Subcutaneous abdominal adipose tissue (tissue), 5 donors: ENCODE data around the gene RFTN1.

Experiments used
- H3K27ac ChIP-seq: one replicate; pipeline ENCODE4 v1.7.0; 2013; ENCODE audit warnings: low read depth, mild to moderate bottlenecking, inconsistent platforms, low read length, moderate library complexity
- H3K27me3 ChIP-seq, 5 donors: one replicate each; pipeline ENCODE4 v1.7.0; 2013; ENCODE audit warnings: low read length in 5 of 5, inconsistent platforms in 1 of 5; ENCODE audit not compliant: control insufficient read depth in 5 of 5, insufficient read depth in 4 of 5
- H3K36me3 ChIP-seq, 5 donors: one replicate each; pipeline ENCODE4 v1.7.0; 2013; ENCODE audit warnings: low read length in 5 of 5; ENCODE audit not compliant: control insufficient read depth in 5 of 5, insufficient read depth in 5 of 5
- H3K4me1 ChIP-seq, 5 donors: one replicate each; pipeline ENCODE4 v1.7.0; 2013; ENCODE audit warnings: low read length in 5 of 5, mild to moderate bottlenecking in 3 of 5, moderate library complexity in 1 of 5; ENCODE audit not compliant: control insufficient read depth in 5 of 5, insufficient read depth in 5 of 5
- H3K4me3 ChIP-seq, 5 donors: one replicate each; pipeline ENCODE4 v1.7.0; 2013; ENCODE audit warnings: low read length in 5 of 5, low read depth in 1 of 5
- H3K9ac ChIP-seq, 5 donors: one replicate each; pipeline ENCODE4 v1.7.0; 2013; ENCODE audit warnings: low read length in 5 of 5, mild to moderate bottlenecking in 4 of 5, moderate library complexity in 3 of 5
- H3K9me3 ChIP-seq, 5 donors: one replicate each; pipeline ENCODE4 v1.7.0; 2013; ENCODE audit warnings: low read length in 5 of 5; ENCODE audit not compliant: control insufficient read depth in 5 of 5
- donor health status: healthy.
- donor health status: healthy.
- donor health status: healthy.
- donor health status: healthy.
- donor health status: healthy.

Gene RFTN1

DNA sequence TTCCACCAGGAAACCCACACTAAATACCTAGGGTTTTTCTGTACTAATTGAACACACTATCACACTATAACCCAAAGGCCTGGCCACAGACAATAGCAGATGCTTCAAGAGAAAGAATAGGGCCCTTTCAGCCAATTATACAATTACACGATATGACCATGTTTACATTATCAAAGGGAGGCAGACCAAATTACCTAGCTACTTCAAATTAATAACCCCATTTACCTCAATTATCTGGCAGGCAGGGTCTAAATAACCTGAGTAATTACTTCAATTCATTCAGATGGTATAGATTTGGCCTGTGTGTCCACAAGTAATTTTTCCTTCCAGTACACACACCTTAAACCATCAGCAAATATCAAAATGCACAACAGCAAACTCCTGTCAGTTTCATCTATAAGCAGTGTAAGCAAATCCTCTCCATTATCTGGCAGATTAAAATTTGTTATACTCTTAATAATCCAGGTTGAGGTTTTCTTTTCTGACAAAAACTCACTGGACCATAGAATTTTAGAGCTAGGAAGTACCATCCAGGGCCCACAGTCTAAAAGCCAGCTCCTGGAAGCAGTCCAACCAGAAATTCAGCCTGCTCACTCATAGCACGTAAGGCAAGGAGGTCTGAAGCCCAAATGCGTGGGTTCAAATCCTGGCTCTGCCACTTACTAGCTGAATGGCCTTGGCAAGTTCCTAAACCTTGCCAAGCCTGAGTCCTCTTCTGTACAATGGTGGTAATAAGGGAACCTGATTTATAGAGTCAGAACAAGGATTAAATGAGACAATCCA lies 51.8 kb downstream of the RFTN1 start:
- Histone ChIP-seq H3K9me3 (no peaks in the 10 kb centered on the region), H3K9ac (no peak overlapping the region), H3K36me3 (peaks cover 0 to 8% (median 3%) of the 10 kb centered on the region in 5 donors), H3K27ac (no peak overlapping the region), H3K4me3 (no peak overlapping the region), H3K4me1 (peaks cover 2 to 19% (median 15%) of the 10 kb centered on the region in 5 donors), H3K27me3 (no peaks in the 10 kb centered on the region)

DNA sequence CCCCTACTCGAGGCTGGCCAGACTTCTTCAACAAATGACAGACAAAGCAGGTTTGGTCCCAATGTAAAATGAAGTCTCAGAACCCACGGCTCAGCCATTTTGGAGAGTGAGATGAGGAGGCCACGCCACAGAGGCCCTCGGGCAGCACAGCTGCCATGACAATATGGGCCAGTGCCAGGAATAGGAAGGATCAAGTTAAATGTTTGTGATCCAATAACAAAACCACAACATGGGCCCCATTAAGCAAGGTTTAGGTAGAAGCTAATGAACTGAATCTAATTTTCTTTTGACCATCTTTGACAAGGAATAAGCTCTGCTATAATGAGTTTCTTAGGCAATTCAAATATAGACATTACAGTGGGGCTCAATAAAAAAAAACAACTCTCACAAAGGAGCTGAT lies 52.6 kb downstream of the RFTN1 start:
- H3K4me1 ChIP-seq: peaks cover 2 to 19% (median 15%) of the 10 kb centered on the region in 5 donors
- H3K9ac ChIP-seq: no peak overlapping the region
- peak overlapping the region; percentile 6 for H3K27ac ChIP-seq
- H3K27me3 ChIP-seq: no peaks in the 10 kb centered on the region
- no peaks in the 10 kb centered on the region for H3K9me3 ChIP-seq
- H3K4me3 ChIP-seq: no peak overlapping the region
- H3K36me3 ChIP-seq: peaks cover 0 to 3% (median under 1%) of the 10 kb centered on the region in 5 donors

DNA sequence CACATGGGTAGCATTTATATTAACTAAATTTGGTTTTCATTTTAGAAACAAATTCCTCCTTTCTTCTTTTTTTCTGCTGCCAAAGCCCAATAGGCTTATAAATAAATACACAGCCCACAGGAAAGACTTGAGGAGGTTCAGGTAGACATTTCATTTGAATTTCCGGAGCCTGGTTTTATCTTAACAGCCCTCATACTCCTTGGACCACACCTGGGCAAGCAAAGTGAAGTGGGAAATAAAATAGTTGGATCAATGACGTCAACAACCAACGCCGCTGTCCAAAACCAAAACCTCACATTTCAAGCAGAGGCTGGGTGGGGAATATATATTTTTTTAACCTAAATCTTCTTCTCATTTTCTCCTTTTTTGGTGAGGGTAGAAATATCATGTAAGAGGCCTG lies 53.2 kb downstream of the RFTN1 start:
- Histone ChIP-seq H3K9ac (no peak overlapping the region), H3K4me1 (peaks cover 2 to 21% (median 17%) of the 10 kb centered on the region in 5 donors), H3K27ac (peak overlapping the region; percentile 6), H3K36me3 (no peaks in the 10 kb centered on the region), H3K9me3 (no peaks in the 10 kb centered on the region), H3K27me3 (no peaks in the 10 kb centered on the region), H3K4me3 (no peak overlapping the region)

DNA sequence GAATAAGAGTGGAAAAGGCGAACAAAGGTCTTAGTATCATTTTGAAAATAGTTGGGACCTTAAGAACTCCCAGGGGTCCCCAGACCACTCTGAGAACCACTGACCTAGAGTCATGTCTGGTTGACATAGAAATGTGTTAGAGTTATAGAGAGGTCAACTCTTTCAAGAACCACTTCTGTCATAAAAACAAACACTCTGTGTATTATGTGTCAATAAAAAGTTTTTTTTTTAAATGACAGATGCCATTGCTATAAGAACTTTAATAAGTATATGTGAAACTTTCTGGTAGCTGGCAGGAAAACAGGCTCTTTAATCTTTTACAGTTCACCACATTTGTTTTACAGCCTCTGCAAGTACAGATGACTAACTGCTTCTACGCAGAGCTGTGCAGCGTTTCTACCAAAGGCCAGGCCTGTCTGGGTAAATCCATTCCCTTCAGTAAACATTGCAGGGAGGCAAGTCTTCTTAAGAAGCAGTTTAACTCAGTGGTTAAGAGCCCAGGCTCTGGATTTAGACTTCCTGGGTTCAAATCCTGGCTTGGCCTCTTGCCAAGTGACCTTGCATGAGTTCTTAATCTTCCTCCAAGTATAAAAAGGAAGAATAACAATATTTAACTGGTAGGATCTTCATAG lies 56.6 kb downstream of the RFTN1 start:
- Histone ChIP-seq H3K9ac (no peak overlapping the region), H3K27ac (no peak overlapping the region)

DNA sequence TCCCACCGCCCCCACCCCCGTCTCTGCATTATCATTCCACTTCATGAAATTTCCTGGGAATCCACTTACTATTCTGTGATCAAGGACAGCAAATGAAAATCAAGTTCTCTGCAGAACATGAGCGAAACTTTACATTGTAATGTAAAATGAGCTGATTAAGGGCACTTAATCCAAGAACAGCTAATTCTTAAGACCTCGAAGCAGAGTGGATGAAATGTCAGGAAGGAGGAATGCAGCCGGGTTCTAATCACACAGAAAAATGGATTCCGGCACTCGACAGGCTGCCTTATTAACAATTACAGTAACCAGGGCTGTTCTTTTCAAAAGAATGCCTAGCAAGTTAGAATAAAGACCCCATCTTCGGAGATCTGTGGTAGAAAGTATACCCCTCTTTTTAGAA lies 57.5 kb downstream of the RFTN1 start:
- Histone ChIP-seq H3K9ac (no peak overlapping the region), H3K27me3 (no peaks in the 10 kb centered on the region), H3K4me3 (no peak overlapping the region), H3K4me1 (peaks cover 0 to 19% (median 12%) of the 10 kb centered on the region in 5 donors), H3K27ac (no peak overlapping the region), H3K9me3 (no peaks in the 10 kb centered on the region), H3K36me3 (peaks cover 0 to 8% (median 3%) of the 10 kb centered on the region in 5 donors)

More for the DNA sequence above, 56.6 kb downstream of the RFTN1 start:
- peaks cover 0 to 19% (median 12%) of the 10 kb centered on the region in 5 donors for H3K4me1 ChIP-seq
- no peaks in the 10 kb centered on the region for H3K9me3 ChIP-seq
- no peak overlapping the region for H3K4me3 ChIP-seq
- no peaks in the 10 kb centered on the region for H3K27me3 ChIP-seq
- no peaks in the 10 kb centered on the region for H3K36me3 ChIP-seq

DNA sequence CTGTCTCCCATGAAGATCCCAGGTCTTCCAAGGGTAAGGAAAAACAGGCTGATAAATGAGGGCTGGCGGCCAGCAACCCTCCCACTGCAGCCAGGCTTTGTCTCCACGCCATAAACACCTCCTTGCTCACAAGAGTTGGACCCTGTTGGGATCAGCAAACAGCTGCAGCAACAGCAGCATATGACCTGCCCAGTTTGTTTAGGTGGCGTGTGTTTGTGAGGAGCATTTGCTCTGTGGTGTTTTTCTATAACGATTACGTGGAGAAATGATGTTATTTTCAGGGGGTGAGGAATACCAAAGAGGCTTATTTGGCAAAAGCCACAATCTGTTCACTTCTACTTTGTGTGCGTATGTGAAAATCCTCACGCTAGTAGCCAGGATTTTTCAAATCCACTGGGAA lies 58.5 kb downstream of the RFTN1 start:
- Histone ChIP-seq H3K9ac (no peak overlapping the region), H3K9me3 (no peaks in the 10 kb centered on the region), H3K36me3 (peaks cover 0 to 8% (median 5%) of the 10 kb centered on the region in 5 donors), H3K27ac (peak overlapping the region; percentile 17), H3K4me3 (no peak overlapping the region), H3K4me1 (peaks cover 2 to 19% (median 12%) of the 10 kb centered on the region in 5 donors), H3K27me3 (no peaks in the 10 kb centered on the region)

DNA sequence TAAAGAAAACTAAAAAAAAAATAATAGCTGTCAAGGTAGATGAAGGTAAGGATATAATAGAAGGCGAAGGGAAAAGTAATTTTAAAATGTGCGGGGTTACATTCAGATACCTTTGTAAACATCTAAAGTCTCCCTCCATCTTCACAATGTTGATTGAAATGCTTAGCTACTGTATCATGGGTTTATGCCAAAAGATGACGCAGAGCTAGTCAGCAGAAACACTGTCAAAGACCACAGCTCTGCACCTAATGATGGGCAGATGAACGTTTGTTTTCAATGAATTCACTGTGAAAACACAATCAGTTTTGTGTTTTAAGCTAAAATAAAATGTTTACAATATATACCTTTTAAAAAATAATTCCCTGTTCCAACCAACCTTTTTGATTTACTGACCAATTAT lies 61.2 kb downstream of the RFTN1 start:
- Histone ChIP-seq H3K4me3 (no peak overlapping the region), H3K27ac (no peak overlapping the region), H3K9ac (no peak overlapping the region), H3K4me1 (peaks cover 2 to 36% (median 28%) of the 10 kb centered on the region in 5 donors), H3K27me3 (no peaks in the 10 kb centered on the region), H3K9me3 (no peaks in the 10 kb centered on the region), H3K36me3 (peaks cover 0 to 8% (median 5%) of the 10 kb centered on the region in 5 donors)

DNA sequence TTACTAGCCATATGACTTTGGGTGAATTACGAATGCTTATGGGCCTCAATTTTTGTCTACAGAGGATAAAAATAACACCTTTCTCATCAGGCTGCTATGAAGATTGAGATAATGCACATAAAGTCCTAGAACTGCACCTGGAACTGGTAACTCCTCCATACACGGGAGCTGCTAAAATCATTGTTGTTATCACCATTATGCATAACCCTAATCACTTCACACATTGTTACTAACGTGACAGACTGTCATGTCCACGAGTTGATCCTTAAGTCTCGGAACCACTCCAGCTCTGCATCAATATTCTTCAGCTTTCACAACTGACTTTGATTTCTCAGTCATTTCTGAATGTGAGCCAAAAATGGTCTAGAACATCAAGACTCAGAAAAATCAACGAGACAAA lies 64.1 kb downstream of the RFTN1 start:
- Histone ChIP-seq H3K9me3 (no peaks in the 10 kb centered on the region), H3K27ac (peak overlapping the region; percentile 91), H3K4me3 (no peak overlapping the region), H3K36me3 (peaks cover 0 to 10% (median 5%) of the 10 kb centered on the region in 5 donors), H3K27me3 (no peaks in the 10 kb centered on the region), H3K4me1 (peaks cover 2 to 20% (median 17%) of the 10 kb centered on the region in 5 donors), H3K9ac (no peak overlapping the region)

DNA sequence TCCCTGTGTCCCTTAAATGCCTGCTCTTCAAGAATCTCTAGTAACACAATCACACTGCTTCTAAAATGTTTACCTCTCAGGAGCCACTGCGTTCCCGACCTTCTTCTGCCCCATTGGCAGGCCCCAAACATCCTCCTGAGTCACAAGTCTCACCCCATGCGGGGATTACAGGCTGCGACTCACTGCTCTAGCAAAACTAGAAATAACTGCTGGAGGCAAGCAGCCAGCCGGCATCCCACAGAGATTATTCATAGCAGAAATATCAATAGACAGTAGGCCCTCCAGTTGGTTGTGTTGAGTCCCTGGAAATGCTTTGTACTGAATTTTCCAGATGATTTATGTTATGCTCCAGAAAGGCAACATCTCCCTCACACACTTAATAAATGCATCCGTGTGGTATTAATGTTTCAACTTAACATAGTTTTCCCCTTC lies 64.8 kb downstream of the RFTN1 start:
- Histone ChIP-seq H3K27ac (peak overlapping the region; percentile 91), H3K9ac (peak overlapping the region in 1 of 5 donors; percentile 15), H3K4me3 (no peak overlapping the region), H3K27me3 (no peaks in the 10 kb centered on the region), H3K9me3 (no peaks in the 10 kb centered on the region), H3K4me1 (peaks cover 2 to 17% (median 17%) of the 10 kb centered on the region in 5 donors), H3K36me3 (peaks cover 0 to 10% (median 5%) of the 10 kb centered on the region in 5 donors)

DNA sequence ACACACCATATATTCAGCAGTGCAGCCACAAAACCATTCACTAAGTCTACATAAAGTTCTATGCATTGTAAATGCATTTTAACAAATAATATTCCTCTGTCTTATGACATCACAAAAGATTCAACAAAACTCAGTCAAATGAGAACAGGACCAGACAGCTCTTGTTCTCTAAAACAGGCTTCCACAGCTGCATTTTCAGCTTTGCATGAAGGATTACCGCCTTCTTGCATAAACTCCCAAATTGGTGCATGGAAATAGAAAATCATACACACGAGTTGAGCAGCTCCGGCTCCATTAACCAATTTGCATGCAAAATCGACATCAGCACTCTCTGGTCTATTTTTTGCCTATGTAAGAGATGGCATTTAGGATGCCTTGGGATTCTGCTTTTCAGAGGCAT lies 66.4 kb downstream of the RFTN1 start:
- no peak overlapping the region for H3K9ac ChIP-seq
- no peaks in the 10 kb centered on the region for H3K9me3 ChIP-seq
- no peak overlapping the region for H3K27ac ChIP-seq
- H3K36me3 ChIP-seq: peaks cover 0 to 10% (median 5%) of the 10 kb centered on the region in 5 donors
- H3K4me3 ChIP-seq: no peak overlapping the region
- H3K4me1 ChIP-seq: peaks cover 2 to 17% (median 17%) of the 10 kb centered on the region in 5 donors
- no peaks in the 10 kb centered on the region for H3K27me3 ChIP-seq
